Measurements from ENCODE around the gene RAB20. TPM values are rescaled to one million over a fixed set of nuclear protein-coding genes. Genes with fewer than 3 reads are reported as not detected.

The RAB20 gene
- total RNA-seq, 1 experiment from 2014 or later: 14.3 TPM

DNA sequence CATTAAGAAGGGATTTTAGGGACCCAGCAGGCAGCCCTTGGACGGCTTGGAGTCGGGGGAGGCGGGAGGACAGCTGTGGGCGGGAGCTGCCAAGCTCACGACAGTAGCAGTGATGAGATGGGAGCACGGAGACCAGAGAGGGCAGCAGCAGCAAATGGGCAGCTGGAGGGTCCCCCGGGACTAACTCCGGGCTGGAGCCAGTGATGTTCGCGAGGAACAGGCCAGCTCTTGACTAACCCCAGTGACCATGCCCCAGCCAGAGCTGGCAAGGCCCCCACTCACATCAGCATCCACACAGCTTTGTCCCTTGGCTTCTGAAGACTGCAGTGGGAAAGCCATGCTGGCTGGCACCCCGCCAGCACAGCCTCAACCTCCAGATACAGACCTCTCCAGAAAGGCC is 81.9 kb downstream of the RAB20 start (continued):
- TF ChIP-seq ZNF532 (CRISPR knock-in tag; IDR thresholded peaks at IDR 0.05; ENCODE audit: borderline replicate concordance) (no peak), ZBTB21 (CRISPR knock-in tag; IDR thresholded peaks at IDR 0.05; ENCODE audit: borderline replicate concordance) (no peak), NR2C2 (CRISPR knock-in tag; IDR thresholded peaks at IDR 0.05) (no peak)

DNA sequence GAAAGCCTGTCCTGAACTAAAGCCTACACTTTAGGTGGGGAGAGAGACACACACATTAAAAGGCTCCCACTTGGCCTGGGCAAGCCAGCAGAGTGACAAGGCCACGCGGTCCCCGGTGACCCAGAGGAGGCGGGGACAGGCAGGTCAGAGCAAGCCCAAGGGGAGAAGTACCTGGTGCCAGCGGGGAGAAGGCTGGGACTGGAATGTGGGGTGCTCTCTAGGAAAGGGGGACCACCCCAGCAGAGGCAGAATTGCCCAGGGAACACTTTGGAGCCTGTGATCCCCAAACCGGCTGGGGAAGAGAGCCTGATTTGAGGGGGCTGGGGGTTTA is 82.3 kb downstream of the RAB20 start:
- no peak overlapping the region for H3K4me3 Mint-ChIP-seq
- ATAC-seq (no peak), DNase-seq (ENCODE audit: low spot score) (no peak)
- TF ChIP-seq OVOL2 (CRISPR knock-in tag; IDR thresholded peaks at IDR 0.05; ENCODE audit: borderline replicate concordance) (no peak), NR2C2 (CRISPR knock-in tag; IDR thresholded peaks at IDR 0.05) (no peak), SMAD3 (CRISPR knock-in tag; IDR thresholded peaks at IDR 0.05; ENCODE audit: borderline replicate concordance) (no peak), IRF1 (CRISPR knock-in tag; IDR thresholded peaks at IDR 0.05) (no peak), ZNF671 (CRISPR knock-in tag; IDR thresholded peaks at IDR 0.05) (no peak), MLX (CRISPR knock-in tag; IDR thresholded peaks at IDR 0.05) (no peak), NFYB (CRISPR knock-in tag; conservative IDR thresholded peaks at IDR 0.05; ENCODE audit: low read depth) (no peak)
- TF ChIP-seq, protein P1, sequence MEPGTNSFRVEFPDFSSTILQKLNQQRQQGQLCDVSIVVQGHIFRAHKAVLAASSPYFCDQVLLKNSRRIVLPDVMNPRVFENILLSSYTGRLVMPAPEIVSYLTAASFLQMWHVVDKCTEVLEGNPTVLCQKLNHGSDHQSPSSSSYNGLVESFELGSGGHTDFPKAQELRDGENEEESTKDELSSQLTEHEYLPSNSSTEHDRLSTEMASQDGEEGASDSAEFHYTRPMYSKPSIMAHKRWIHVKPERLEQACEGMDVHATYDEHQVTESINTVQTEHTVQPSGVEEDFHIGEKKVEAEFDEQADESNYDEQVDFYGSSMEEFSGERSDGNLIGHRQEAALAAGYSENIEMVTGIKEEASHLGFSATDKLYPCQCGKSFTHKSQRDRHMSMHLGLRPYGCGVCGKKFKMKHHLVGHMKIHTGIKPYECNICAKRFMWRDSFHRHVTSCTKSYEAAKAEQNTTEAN (CRISPR knock-in tag; IDR thresholded peaks at IDR 0.05): no peak
- TF ChIP-seq, protein P2, sequence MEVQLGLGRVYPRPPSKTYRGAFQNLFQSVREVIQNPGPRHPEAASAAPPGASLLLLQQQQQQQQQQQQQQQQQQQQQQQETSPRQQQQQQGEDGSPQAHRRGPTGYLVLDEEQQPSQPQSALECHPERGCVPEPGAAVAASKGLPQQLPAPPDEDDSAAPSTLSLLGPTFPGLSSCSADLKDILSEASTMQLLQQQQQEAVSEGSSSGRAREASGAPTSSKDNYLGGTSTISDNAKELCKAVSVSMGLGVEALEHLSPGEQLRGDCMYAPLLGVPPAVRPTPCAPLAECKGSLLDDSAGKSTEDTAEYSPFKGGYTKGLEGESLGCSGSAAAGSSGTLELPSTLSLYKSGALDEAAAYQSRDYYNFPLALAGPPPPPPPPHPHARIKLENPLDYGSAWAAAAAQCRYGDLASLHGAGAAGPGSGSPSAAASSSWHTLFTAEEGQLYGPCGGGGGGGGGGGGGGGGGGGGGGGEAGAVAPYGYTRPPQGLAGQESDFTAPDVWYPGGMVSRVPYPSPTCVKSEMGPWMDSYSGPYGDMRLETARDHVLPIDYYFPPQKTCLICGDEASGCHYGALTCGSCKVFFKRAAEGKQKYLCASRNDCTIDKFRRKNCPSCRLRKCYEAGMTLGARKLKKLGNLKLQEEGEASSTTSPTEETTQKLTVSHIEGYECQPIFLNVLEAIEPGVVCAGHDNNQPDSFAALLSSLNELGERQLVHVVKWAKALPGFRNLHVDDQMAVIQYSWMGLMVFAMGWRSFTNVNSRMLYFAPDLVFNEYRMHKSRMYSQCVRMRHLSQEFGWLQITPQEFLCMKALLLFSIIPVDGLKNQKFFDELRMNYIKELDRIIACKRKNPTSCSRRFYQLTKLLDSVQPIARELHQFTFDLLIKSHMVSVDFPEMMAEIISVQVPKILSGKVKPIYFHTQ (CRISPR knock-in tag; IDR thresholded peaks at IDR 0.05): no peak
- H3K27me3 Mint-ChIP-seq (ENCODE audit: low read depth): no peaks in the 10 kb centered on the region
- peaks cover 44% of the 10 kb centered on the region for H3K36me3 Mint-ChIP-seq
- ChIA-PET CTCF (interaction anchor here (2.2 kb wide), 1 partner anchor 23 kb away, joined by 7 read pairs; no protein-coding TSS in a partner anchor), POLR2A (no interaction called here)
- no peaks in the 10 kb centered on the region; the same call in 1 of the 2 replicates for H3K9me3 Mint-ChIP-seq
- peaks cover 2% of the 10 kb centered on the region; the same call in 1 of the 2 replicates for H3K4me1 Mint-ChIP-seq
- peak overlapping the region; percentile 87 for H3K27ac Mint-ChIP-seq

GRCh38 chr13:110478405-110479214 is 82.9 kb downstream of the RAB20 start:
- ChIA-PET POLR2A (no interaction called here), CTCF (interaction anchor here (2.2 kb wide), 1 partner anchor 23 kb away, joined by 7 read pairs; no protein-coding TSS in a partner anchor)
- no peak overlapping the region for H3K4me3 Mint-ChIP-seq
- TF ChIP-seq TEAD1 (CRISPR knock-in tag; IDR thresholded peaks at IDR 0.05) (no peak), KAT7 (CRISPR knock-in tag; IDR thresholded peaks at IDR 0.05; ENCODE audit: borderline replicate concordance) (no peak)
- TF ChIP-seq, protein P1 (CRISPR knock-in tag; IDR thresholded peaks at IDR 0.05): no peak
- no peak for ATAC-seq
- peaks cover 48% of the 10 kb centered on the region for H3K36me3 Mint-ChIP-seq
- no peaks in the 10 kb centered on the region; the same call in 1 of the 2 replicates for H3K9me3 Mint-ChIP-seq
- DNase-seq (ENCODE audit: low spot score): no peak
- no peaks in the 10 kb centered on the region for H3K27me3 Mint-ChIP-seq (ENCODE audit: low read depth)
- no peaks in the 10 kb centered on the region for H3K4me1 Mint-ChIP-seq
- H3K27ac Mint-ChIP-seq: peak overlapping the region; percentile 87
